Neural progenitor cell (in vitro differentiated cells): Measurements from ENCODE around the gene OCIAD2. TPM values are rescaled to one million over a fixed set of nuclear protein-coding genes. Genes with fewer than 3 reads are reported as not detected.

ENCODE experiments used
- DNase-seq: peaks from one replicate; pipeline ENCODE4 v3.0.0-alpha.2; 2016; ENCODE audit warnings: low spot score
- H2AFZ ChIP-seq: fragments of 200-600 bp; sonication (generic); replicated peaks from 2 replicates; pipeline ENCODE4 v1.6.1; 2016; ENCODE audit warnings: antibody characterized with exemption
- H3F3A ChIP-seq: fragments of 200-600 bp; sonication (generic); 2 replicates; pipeline ENCODE4 v1.6.1; 2016; ENCODE audit warnings: antibody characterized with exemption, low read depth
- H3K27ac ChIP-seq: fragments of 200-600 bp; sonication (generic); 2 replicates; pipeline ENCODE4 v1.5.1; 2016; ENCODE audit warnings: mild to moderate bottlenecking
- H3K27me3 ChIP-seq: fragments of 200-600 bp; sonication (generic); 2 replicates; pipeline ENCODE4 v1.6.1; 2016; ENCODE audit warnings: mild to moderate bottlenecking, moderate library complexity
- H3K36me3 ChIP-seq: fragments of 200-600 bp; sonication (generic); 2 replicates; pipeline ENCODE4 v1.5.1; 2016
- H3K4me1 ChIP-seq: fragments of 200-600 bp; sonication (generic); 2 replicates; pipeline ENCODE4 v1.6.1; 2016; ENCODE audit warnings: mixed run types
- H3K4me2 ChIP-seq: fragments of 200-600 bp; sonication (generic); 2 replicates; pipeline ENCODE4 v1.6.1; 2016
- H3K4me3 ChIP-seq: fragments of 200-600 bp; sonication (generic); 2 replicates; pipeline ENCODE4 v1.5.1; 2016
- H3K79me2 ChIP-seq: fragments of 200-600 bp; sonication (generic); 2 replicates; pipeline ENCODE4 v1.6.1; 2016; ENCODE audit warnings: low read depth
- H3K9ac ChIP-seq: fragments of 200-600 bp; sonication (generic); 2 replicates; pipeline ENCODE4 v1.6.1; 2016
- H3K9me3 ChIP-seq: fragments of 200-600 bp; sonication (generic); 2 replicates; pipeline ENCODE4 v1.5.1; 2016; ENCODE audit warnings: low read depth
- H4K20me1 ChIP-seq: fragments of 200-600 bp; sonication (generic); 2 replicates; pipeline ENCODE4 v1.6.1; 2016; ENCODE audit warnings: low read depth
- H3K27ac Mint-ChIP-seq: 3 replicates; pipeline ENCODE4 v1.8.0; 2021; ENCODE audit warnings: mixed read lengths
- H3K27me3 Mint-ChIP-seq: 2 replicates; pipeline ENCODE4 v1.8.0; 2022; ENCODE audit warnings: low read depth, mild to moderate bottlenecking, inconsistent platforms, moderate library complexity, mixed read lengths; ENCODE audit not compliant: insufficient read depth
- H3K36me3 Mint-ChIP-seq: 3 replicates; pipeline ENCODE4 v1.8.0; 2021; ENCODE audit warnings: mixed read lengths
- H3K4me1 Mint-ChIP-seq: 3 replicates; pipeline ENCODE4 v1.8.0; 2021; ENCODE audit warnings: mixed read lengths
- H3K4me3 Mint-ChIP-seq: 3 replicates; pipeline ENCODE4 v1.8.0; 2021; ENCODE audit warnings: mild to moderate bottlenecking, moderate library complexity, mixed read lengths
- H3K9me3 Mint-ChIP-seq: 3 replicates; pipeline ENCODE4 v1.8.0; 2020; ENCODE audit warnings: mixed read lengths
- CTCF ChIP-seq: fragments of 200-600 bp; sonication (generic); IDR thresholded peaks from 2 replicates; pipeline ENCODE4 v1.5.1; 2017; ENCODE audit warnings: antibody characterized with exemption, mild to moderate bottlenecking
- EZH2 ChIP-seq: fragments of 200-600 bp; sonication (generic); IDR thresholded peaks from 2 replicates; pipeline ENCODE4 v1.6.1; 2017; ENCODE audit warnings: antibody characterized with exemption, mild to moderate bottlenecking, moderate library complexity
- EZH2phosphoT487 ChIP-seq: fragments of 200-600 bp; sonication (generic); IDR thresholded peaks from 2 replicates; pipeline ENCODE4 v1.6.1; 2017; ENCODE audit warnings: antibody characterized with exemption
- total RNA-seq: library from RNA; depleted of rRNA; stranded (reverse); fragments of >200 nt; gene quantifications from 2 replicates; pipeline ENCODE4 v1.2.3, GENCODE V29; 2015; ENCODE audit warnings: low replicate concordance

OCIAD2 gene
- total RNA-seq, 1 donor from 2014 or later: 28.8 TPM

- Mint-ChIP-seq H3K27ac (no peak overlapping the region), H3K36me3 (no peaks in the 10 kb centered on the region), H3K9me3 (peaks cover 4% of the 10 kb centered on the region), H3K4me1 (peaks cover 8% of the 10 kb centered on the region), H3K4me3 (no peak overlapping the region), H3K27me3 (peaks cover 6% of the 10 kb centered on the region)
- H3K4me3 ChIP-seq: no peak overlapping the region
- H3K27ac ChIP-seq: no peak overlapping the region
- H3K9me3 ChIP-seq: no peaks in the 10 kb centered on the region
- H2AFZ ChIP-seq: no peak overlapping the region
- H3F3A ChIP-seq: no peaks in the 10 kb centered on the region
- no peaks in the 10 kb centered on the region for H4K20me1 ChIP-seq
- no peak for DNase-seq
- H3K9ac ChIP-seq: no peak overlapping the region
- no peaks in the 10 kb centered on the region for H3K4me1 ChIP-seq
- no peaks in the 10 kb centered on the region for H3K79me2 ChIP-seq
- H3K4me2 ChIP-seq: no peak overlapping the region
- no peaks in the 10 kb centered on the region for H3K27me3 ChIP-seq
- H3K36me3 ChIP-seq: no peaks in the 10 kb centered on the region
- TF ChIP-seq CTCF (no peak), EZH2phosphoT487 (no peak), EZH2 (no peak)
Observed at GRCh38 chr4:48939785-48940184, 33.2 kb upstream of the OCIAD2 start.

DNA sequence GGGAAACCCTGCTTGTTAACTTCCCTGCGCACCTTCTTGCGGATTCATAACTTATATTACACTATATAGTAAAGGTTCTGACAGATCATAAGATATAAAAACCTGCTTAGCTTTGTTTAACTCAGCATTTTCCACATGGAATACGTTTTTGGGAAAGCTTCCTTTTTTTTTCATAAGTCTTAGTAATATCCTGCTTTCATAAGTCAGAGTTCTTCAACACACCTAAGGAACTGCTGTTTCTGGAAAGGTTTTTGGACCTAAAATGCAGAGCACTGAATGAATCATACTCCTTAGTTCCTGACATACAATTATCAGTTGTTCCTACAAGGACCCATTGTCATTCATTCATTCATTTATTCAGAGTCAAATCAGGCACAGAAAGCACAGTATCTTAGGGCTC lies 32.3 kb upstream of the OCIAD2 start:
- Histone ChIP-seq H3K9me3 (no peaks in the 10 kb centered on the region), H3K4me3 (no peak overlapping the region), H4K20me1 (no peaks in the 10 kb centered on the region), H3K4me1 (no peaks in the 10 kb centered on the region), H3K79me2 (no peaks in the 10 kb centered on the region), H3K4me2 (no peak overlapping the region), H3K36me3 (no peaks in the 10 kb centered on the region), H3K27ac (no peak overlapping the region), H3K27me3 (no peaks in the 10 kb centered on the region), H2AFZ (no peak overlapping the region), H3K9ac (no peak overlapping the region), H3F3A (no peaks in the 10 kb centered on the region)
- Mint-ChIP-seq H3K36me3 (no peaks in the 10 kb centered on the region), H3K9me3 (peaks cover 4% of the 10 kb centered on the region), H3K4me1 (peaks cover 3% of the 10 kb centered on the region), H3K4me3 (no peak overlapping the region), H3K27me3 (peaks cover 3% of the 10 kb centered on the region), H3K27ac (no peak overlapping the region)
- DNase-seq: no peak
- TF ChIP-seq EZH2phosphoT487 (no peak), CTCF (no peak), EZH2 (no peak)

DNA sequence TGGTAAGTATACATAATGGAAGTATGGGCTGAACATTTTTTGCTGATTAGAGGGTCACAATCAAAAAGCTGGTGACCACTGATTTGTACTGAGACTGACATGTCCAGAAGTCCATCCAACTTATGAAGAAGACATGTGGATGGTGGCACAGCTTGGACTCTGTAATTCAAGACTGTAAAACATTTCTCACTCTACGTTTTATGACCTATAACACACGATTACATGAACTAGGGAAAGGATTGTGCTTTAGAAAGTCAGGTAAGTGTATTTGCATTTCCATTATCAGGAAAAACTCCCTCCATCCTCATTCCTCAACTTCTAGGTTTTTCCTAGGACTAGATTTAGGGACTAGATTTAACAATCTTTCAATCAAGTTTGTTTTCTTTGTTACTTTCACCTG lies 30.5 kb upstream of the OCIAD2 start:
- no peaks in the 10 kb centered on the region for H3K79me2 ChIP-seq
- Mint-ChIP-seq H3K27ac (no peak overlapping the region), H3K4me3 (no peak overlapping the region), H3K4me1 (peaks cover 3% of the 10 kb centered on the region), H3K36me3 (no peaks in the 10 kb centered on the region), H3K27me3 (peaks cover 3% of the 10 kb centered on the region), H3K9me3 (peaks cover 4% of the 10 kb centered on the region)
- no peaks in the 10 kb centered on the region for H4K20me1 ChIP-seq
- no peak overlapping the region for H3K27ac ChIP-seq
- DNase-seq: no peak
- no peak overlapping the region for H3K9ac ChIP-seq
- no peaks in the 10 kb centered on the region for H3K36me3 ChIP-seq
- no peak overlapping the region for H3K4me2 ChIP-seq
- H3F3A ChIP-seq: no peaks in the 10 kb centered on the region
- H2AFZ ChIP-seq: no peak overlapping the region
- no peaks in the 10 kb centered on the region for H3K27me3 ChIP-seq
- no peak for TF ChIP-seq CTCF
- no peak for TF ChIP-seq EZH2
- no peak for TF ChIP-seq EZH2phosphoT487
- H3K4me1 ChIP-seq: no peaks in the 10 kb centered on the region
- H3K9me3 ChIP-seq: no peaks in the 10 kb centered on the region
- H3K4me3 ChIP-seq: no peak overlapping the region

GRCh38 chr4:48931459-48931858 lies 24.9 kb upstream of the OCIAD2 start:
- TF ChIP-seq EZH2phosphoT487 (no peak), EZH2 (no peak), CTCF (no peak)

More at GRCh38 chr4:48931459-48931858, 24.9 kb upstream of the OCIAD2 start:
- H3K4me1 Mint-ChIP-seq: no peaks in the 10 kb centered on the region
- Histone ChIP-seq H3K4me2 (no peak overlapping the region), H3K4me1 (no peaks in the 10 kb centered on the region), H3K79me2 (no peaks in the 10 kb centered on the region), H3K4me3 (no peak overlapping the region), H3F3A (no peaks in the 10 kb centered on the region), H3K27ac (no peak overlapping the region), H2AFZ (no peak overlapping the region), H3K9me3 (no peaks in the 10 kb centered on the region), H3K9ac (no peak overlapping the region), H4K20me1 (no peaks in the 10 kb centered on the region), H3K36me3 (no peaks in the 10 kb centered on the region), H3K27me3 (no peaks in the 10 kb centered on the region)
- H3K36me3 Mint-ChIP-seq: no peaks in the 10 kb centered on the region
- H3K9me3 Mint-ChIP-seq: peaks cover 4% of the 10 kb centered on the region
- no peak overlapping the region for H3K4me3 Mint-ChIP-seq
- peaks cover 2% of the 10 kb centered on the region for H3K27me3 Mint-ChIP-seq
- DNase-seq: no peak
- H3K27ac Mint-ChIP-seq: no peak overlapping the region
